Measurements from ENCODE around the gene KIF5C.

Gene KIF5C

DNA sequence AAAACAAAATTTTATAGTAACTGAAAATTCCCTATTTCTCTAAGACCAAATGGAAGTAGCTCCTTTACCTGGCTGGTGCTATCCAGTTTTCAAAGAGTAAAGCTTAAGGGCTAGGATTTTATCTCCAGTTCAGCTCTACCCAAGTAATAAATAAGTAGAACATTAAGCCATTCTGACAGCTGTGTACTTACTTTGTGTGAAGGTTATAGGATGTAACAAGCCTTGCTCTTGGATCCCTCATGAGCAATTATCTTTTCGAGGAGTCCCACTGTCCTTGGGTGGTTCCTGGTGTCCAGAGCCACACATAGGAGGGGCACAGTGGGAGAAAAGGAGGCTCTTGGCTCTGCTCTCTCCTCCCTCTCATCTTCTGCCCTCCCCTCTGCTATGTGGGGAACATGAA is 45.5 kb downstream of the KIF5C start:
- no peak for TF ChIP-seq CTCF (IDR thresholded peaks at IDR 0.05; ENCODE audit: insufficient read depth, low read depth, low read length, missing control alignments)
- DNase-seq (ENCODE audit: low read depth), result no peak
- H3K4me3 ChIP-seq (ENCODE audit: low read depth, low read length), result no peak overlapping the region

GRCh38 chr2:148922062-148922461 is 47.0 kb downstream of the KIF5C start:
- no peak overlapping the region for H3K4me3 ChIP-seq (ENCODE audit: low read depth, low read length)
- DNase-seq (ENCODE audit: low read depth), result no peak
- TF ChIP-seq CTCF (IDR thresholded peaks at IDR 0.05; ENCODE audit: insufficient read depth, low read depth, low read length, missing control alignments), result no peak

GRCh38 chr2:148922776-148923475 is 47.9 kb downstream of the KIF5C start:
- DNase-seq (ENCODE audit: low read depth), result no peak
- no peak for TF ChIP-seq CTCF (IDR thresholded peaks at IDR 0.05; ENCODE audit: insufficient read depth, low read depth, low read length, missing control alignments)
- H3K4me3 ChIP-seq (ENCODE audit: low read depth, low read length), result no peak overlapping the region

GRCh38 chr2:148924514-148925178 is 49.6 kb downstream of the KIF5C start:
- TF ChIP-seq CTCF (IDR thresholded peaks at IDR 0.05; ENCODE audit: insufficient read depth, low read depth, low read length, missing control alignments), result no peak
- no peak overlapping the region for H3K4me3 ChIP-seq (ENCODE audit: low read depth, low read length)
- no peak for DNase-seq (ENCODE audit: low read depth)

DNA sequence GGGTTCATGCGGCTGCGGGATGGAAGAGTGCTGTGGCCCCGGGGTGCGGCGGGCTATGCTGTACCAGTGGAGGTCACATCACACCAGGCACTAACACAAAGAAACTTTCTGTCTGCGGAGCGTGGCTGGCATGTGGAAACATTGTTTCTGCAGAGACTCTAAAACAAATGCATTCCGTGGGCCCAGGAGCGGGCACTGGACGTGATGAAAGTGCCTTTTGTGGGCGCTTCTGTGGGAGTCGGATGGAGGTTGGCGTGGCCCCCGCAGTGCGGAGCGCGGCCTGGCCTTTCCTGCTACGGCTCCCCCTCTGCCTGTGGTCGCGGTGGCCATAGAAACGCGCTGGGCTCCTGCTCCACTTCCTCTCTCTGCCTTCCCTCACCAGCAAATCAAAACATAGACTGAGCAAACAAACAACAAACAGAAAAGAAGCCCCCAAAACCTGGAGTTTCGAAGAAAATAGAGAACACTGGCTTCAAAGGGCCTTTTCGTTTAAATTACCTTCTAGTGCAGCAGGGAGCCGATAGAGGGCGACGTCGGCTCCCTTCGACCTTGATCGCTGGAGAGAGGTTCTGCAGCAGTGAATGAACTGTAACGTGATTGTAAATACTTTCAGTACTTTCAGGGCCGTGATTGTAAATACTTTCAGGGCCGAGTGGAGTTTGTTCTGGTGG is 51.4 kb downstream of the KIF5C start:
- peak overlapping the region; percentile 54 for H3K4me3 ChIP-seq (ENCODE audit: low read depth, low read length)
- peak; percentile 77 for DNase-seq (ENCODE audit: low read depth)
- TF ChIP-seq CTCF (IDR thresholded peaks at IDR 0.05; ENCODE audit: insufficient read depth, low read depth, low read length, missing control alignments), result peak; percentile 76

DNA sequence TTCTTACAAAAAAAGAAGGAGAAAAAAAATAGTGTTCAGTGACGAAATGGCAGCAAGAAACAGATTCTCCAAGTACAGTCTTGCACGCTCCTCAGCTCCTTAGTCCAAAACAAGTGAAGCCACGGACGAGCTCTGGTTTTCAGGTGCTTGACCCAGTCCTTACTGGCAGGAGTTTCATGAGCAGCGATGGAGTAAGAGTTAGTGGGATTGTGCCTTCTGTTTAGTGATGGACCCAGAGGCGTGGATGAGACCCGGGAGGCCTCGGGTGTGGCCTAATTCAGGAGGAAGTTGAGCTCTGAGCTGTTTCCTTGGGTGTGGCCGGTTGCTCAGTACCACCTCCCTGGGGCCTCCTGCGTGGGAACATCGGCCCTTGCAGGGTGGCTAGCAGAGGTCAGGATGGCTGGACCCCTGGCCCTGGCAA is 52.0 kb downstream of the KIF5C start:
- peak overlapping the region; percentile 54 for H3K4me3 ChIP-seq (ENCODE audit: low read depth, low read length)
- DNase-seq (ENCODE audit: low read depth), result peak; percentile 60
- TF ChIP-seq CTCF (IDR thresholded peaks at IDR 0.05; ENCODE audit: insufficient read depth, low read depth, low read length, missing control alignments), result no peak
